Globus pallidus (tissue), 1 donor: ENCODE data around the gene TK1.
"Not testable (repeated sequence)": the region's sequence is repeated elsewhere in the genome, so short reads cannot be mapped to it uniquely, and the experiment has no call there.

Experiments used
- DNase-seq: peaks from one replicate; pipeline ENCODE4 v3.0.0-alpha.2; 2015; ENCODE audit warnings: low spot score

Gene TK1

DNA sequence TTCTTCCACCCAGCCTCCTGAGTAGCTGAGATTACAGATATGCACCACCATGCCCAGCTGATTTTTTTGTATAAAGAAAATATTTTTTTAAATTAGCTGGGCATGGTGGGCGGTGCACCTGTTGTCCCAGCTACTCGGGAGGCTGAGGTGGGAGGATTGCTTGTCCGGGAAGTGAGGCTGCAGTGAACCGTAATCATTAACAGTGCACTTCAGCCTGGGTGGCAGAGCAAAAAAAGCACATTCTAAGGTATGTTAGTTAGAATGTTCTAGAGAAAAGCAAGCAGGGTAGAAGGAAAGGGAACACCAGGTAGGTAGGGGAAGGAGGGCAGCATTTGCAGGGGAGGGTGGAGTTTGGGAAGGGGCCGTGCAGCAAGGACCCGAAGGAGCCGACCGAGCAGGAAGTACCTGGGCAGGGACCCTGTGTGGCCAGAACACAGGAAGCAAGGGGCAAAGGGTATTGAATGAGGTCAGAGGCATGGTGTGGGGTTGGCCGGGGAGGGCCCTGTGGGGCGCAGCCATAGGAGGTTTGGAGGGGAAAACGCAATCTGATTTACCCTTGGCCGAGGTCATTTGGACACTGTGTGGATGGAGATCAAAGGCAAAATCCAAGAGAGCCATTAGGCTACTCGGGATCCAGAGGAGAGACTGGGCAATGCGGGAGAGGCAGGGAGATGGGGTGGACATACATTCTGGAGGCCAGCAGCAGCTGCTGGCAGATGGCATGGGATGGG, 38.4 kb downstream of the TK1 start:
- DNase-seq = no peak

- DNase-seq = no peak
Measured at GRCh38 chr17:78147315-78147998, 39.4 kb downstream of the TK1 start.

DNA sequence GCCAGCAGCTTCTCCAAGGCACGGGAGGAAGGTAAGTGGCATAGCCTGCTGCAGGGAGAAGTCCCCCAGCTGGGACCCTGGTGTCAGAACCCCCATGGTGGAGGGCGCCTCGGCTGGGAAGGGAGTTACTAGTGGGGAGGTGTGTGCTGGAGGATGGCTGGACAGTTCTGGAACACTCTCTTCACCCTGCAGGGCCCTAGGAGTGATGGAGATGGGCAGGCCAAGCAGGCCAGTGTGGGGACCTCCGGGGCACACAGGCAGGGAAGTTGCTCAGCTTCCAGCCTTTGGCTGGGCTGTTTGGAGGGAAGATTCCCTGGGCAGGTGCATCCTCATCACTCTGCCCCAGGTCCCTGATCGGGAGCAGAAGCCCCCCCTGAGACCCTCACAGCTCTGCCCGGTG, 40.0 kb downstream of the TK1 start:
- DNase-seq = no peak

DNA sequence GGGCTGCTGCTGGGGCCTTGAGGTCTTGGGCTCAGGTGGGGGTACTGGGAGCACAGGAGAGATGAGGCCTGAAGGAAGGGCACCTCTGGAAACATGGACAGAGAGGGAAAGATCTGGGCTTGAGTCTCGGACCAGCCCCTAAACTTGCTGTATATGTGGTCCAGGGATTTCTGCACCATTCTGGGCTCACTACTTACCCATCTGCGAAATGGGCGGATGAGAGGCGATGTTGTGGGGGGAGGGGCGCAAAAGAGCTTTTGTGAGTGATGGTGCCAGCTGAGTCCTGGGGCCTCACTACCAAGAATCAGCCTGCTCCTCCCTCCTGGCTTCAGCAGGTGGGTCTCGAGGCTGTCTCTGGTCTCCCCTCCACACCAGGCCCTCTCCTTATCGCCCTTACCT, 40.4 kb downstream of the TK1 start:
- no peak for DNase-seq

DNA sequence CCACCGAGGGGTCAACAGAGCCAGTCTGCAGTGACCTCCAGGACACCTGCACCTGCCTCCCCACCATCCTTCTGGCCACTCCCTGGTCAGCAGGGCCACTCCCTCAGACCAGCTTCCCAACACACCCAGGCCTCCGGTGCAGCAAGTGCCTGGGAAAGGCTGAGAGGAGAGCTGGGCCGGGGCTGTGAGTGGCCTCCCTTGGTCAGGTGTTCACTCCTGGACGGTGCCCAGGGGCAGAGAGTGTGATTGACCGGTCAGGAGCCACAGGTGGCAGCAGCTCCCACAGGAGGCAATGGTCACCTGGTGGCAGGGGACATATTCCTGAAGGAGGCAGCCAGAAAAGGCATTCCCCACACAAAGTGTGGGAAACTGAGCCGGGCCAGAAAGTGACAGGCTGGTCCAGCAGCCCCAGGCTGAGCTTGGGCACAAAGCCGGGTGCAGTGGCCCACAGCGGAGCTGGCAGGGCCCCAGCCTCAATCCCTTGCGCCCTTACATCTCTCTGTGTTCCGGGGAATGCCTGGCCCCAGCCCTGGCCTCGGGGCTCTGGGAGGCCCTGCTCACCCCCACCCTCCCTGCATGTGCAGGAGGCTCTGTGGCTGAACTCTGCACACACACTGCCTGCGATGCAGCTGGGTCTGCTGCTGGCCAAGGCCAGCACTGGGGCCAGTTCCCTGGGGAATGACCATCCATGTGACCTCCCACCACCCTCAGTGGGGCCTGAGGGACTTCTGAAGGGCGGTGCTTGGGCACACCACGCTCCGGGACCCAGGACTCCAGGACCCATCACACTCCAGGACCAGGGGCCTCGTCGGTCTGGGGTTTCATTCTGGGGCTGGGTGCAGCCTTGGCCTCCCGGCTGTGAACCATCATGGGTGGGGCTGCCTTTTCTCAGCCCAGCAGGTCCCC, 41.9 kb downstream of the TK1 start:
- DNase-seq = no peak

GRCh38 chr17:78144147-78144719, 42.6 kb downstream of the TK1 start:
- DNase-seq = peak; percentile 79

DNA sequence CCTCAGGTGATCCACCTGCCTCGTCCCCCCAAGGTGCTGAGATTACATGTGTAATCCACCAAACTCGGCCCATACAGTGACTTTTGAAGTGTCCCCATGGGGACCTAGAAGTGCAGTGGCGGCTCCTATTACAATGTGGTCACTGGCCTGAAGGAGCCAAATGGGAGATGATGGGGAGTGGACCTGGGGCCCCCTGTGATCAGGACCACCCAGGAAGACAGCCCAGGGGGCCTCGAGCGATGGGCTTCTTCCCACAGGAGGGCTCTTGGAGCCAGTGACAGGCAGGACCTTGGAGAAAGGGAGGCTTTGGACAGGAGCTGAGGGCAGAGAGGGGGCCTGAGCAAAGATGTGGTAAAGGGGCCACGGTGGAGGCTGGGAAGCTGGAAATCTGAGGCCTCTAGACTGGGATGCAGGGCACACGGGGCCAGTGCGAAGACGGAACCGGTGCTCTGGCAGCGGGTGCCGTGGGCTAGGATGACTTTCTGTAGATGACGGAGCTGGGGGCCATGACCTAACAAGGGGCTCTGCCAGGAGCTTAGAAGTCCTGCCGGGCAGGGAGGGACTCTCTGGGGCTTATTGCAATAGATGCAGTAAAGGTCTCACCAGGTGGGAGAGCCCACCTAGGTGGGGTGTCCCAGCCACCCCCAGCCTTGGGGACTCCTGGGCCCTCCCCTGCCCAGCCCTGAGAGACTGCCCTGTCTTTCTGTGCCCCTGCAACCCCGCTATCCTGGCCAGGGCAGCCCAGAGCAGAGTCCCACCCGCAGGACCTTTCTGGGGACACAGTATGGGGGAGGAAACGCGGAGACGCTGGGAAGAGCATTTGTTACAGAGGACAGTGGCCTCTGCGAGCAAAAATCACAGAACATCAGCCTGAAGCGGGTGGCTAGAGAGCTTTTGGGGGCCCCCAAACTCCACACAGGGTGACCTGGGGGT, 43.4 kb downstream of the TK1 start:
- no peak for DNase-seq

- no peak for DNase-seq
Measured at GRCh38 chr17:78142119-78142861, 44.6 kb downstream of the TK1 start.

GRCh38 chr17:78141437-78142118, 45.3 kb downstream of the TK1 start:
- DNase-seq = no peak

DNA sequence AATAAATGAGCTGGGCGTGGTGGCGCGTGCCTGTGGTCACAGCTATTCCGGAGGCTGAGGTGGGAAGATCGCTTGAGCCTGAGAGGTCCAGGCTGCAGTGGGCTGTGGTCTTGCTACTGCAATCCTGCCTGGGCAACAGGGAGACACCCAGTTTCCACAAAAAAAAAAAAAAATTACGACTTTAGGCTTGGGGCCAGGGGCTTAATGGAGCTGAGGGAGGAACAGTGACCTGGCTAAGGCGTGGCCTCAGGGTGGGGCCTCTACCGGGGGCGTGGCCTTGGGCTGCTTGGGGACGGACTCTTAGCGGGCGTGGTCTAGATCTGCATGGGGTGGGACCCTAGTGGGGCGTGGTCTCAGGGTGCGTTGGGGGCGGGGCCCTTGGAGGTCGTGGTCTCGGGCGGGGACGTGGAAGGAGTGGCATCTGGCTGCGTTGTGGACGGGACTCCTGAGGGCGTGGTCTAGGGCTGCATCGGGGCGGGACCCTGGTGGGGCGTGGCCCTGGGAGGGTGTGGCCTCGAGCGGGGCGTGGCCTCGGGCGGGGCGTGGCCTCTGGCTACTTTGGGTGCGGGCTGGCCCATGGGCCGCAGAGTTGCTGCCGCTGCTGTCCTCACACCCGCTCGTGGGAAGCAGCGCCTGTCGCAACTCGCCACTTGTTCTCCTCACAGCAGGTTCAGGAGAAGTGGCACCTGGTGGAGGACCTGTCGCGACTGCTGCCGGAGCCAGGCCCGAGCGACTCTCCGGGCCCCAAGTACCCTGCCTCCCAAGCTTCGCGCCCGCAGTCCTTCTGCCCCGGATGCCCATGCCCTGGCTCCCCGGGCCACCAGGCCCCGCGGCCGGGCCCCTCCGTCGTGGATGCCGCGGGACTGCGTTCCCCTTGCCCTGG, 46.4 kb downstream of the TK1 start:
- no peak for DNase-seq

DNA sequence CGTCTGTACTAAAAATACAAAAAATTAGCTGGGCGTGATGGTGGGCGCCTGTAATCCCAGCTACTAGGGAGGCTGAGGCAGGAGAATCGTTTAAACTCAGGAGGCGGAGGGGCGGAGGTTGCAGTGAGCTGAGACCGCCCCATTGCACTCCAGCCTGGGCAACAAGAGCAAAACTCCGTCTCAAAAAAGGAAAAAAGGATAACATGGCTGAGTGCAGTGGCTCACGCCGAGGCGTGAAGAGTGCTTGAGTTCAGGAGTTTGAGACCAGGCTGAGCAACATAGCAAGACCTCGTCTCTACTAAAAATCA, 47.0 kb downstream of the TK1 start:
- not testable (repeated sequence) for DNase-seq

GRCh38 chr17:78138204-78139060, 48.4 kb downstream of the TK1 start:
- DNase-seq = no peak

DNA sequence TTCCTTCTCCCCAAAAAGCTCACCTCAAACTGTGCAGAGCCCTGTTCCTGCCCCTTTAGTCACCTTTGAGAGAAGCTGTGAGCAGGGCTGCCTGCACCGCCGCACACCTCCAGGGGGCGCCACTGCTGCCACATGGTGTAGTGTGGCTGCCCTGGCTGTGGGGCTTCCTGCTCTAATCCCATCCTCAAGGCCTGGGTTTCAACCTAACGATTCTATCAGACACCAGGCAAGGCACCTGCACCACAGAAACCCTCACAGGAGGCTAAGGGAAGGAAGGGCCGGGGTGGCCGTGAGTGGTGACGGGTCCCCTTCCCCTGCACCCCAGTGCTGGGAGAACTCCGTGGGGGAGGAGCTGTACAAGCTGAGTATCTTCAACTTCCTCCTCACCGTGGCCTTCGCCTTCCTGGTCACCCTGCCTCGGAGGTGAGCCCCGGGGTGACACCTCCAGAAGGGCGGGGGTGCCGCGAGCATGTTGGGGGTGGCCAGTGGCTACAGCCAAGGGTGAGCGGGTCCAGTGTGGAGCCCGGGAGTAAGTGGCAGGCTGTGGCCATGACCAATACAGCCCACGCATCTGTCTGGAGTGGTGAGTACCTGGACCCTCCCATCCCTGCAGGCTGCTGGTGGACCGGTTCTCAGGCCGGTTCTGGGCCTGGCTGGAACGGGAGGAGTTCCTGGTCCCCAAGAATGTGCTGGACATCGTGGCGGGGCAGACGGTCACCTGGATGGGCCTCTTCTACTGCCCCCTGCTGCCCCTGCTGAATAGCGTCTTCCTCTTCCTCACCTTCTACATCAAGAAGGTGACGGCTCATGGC, 49.3 kb downstream of the TK1 start:
- no peak for DNase-seq

GRCh38 chr17:78135858-78136500, 50.9 kb downstream of the TK1 start:
- no peak for DNase-seq

- no peak for DNase-seq
Measured at GRCh38 chr17:78134899-78135385, 51.9 kb downstream of the TK1 start.
